Lower leg skin (tissue), 3 donors: Measurements from ENCODE around the gene SLIT3.

Experiments
- POLR2A ChIP-seq, 2 donors: fragments of 450-650 bp; IDR thresholded peaks; one replicate each; pipeline ENCODE4 v1.6.1; 2016 to 2017; ENCODE audit warnings: antibody characterized with exemption in 2 of 2, mild to moderate bottlenecking in 1 of 2, moderate library complexity in 1 of 2
- TF ChIP-seq, protein P1 (sequence below), 3 donors: fragments of 450-650 bp; IDR thresholded peaks; one replicate each; pipeline ENCODE4 v1.5.1; 2016; ENCODE audit warnings: antibody characterized with exemption in 3 of 3, mild to moderate bottlenecking in 3 of 3, moderate library complexity in 2 of 3

- TF ChIP-seq POLR2A (IDR thresholded peaks at IDR 0.05) = no peak
- TF ChIP-seq, protein P1, sequence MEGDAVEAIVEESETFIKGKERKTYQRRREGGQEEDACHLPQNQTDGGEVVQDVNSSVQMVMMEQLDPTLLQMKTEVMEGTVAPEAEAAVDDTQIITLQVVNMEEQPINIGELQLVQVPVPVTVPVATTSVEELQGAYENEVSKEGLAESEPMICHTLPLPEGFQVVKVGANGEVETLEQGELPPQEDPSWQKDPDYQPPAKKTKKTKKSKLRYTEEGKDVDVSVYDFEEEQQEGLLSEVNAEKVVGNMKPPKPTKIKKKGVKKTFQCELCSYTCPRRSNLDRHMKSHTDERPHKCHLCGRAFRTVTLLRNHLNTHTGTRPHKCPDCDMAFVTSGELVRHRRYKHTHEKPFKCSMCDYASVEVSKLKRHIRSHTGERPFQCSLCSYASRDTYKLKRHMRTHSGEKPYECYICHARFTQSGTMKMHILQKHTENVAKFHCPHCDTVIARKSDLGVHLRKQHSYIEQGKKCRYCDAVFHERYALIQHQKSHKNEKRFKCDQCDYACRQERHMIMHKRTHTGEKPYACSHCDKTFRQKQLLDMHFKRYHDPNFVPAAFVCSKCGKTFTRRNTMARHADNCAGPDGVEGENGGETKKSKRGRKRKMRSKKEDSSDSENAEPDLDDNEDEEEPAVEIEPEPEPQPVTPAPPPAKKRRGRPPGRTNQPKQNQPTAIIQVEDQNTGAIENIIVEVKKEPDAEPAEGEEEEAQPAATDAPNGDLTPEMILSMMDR (IDR thresholded peaks at IDR 0.05) = no peak
These were observed 658.9 kb downstream of the SLIT3 start for GRCh38 chr5:168642019-168642418.
